DOHH2 (cell line): ENCODE data around the gene SLC29A1.
"Not testable (repeated sequence)": the region's sequence is repeated elsewhere in the genome, so short reads cannot be mapped to it uniquely, and the experiment has no call there.

Source experiments
- H3F3A ChIP-seq: fragments of 200-600 bp; sonication (generic), shearing (Covaris generic); 2 replicates; pipeline ENCODE4 v1.6.0; 2016; ENCODE audit warnings: antibody characterized with exemption, mild to moderate bottlenecking; ENCODE audit not compliant: control insufficient read depth, insufficient read depth
- H3K27ac ChIP-seq: fragments of 200-600 bp; sonication (generic); 2 replicates; pipeline ENCODE4 v1.5.1; 2014; ENCODE audit warnings: low read depth, mild to moderate bottlenecking, low read length, moderate library complexity
- H3K27me3 ChIP-seq: fragments of 200-600 bp; sonication (generic); 2 replicates; pipeline ENCODE4 v1.6.1; 2014; ENCODE audit warnings: mild to moderate bottlenecking, low read length, mixed read lengths; ENCODE audit not compliant: control insufficient read depth
- H3K36me3 ChIP-seq: fragments of 200-600 bp; sonication (generic); 2 replicates; pipeline ENCODE4 v1.6.1; 2014; ENCODE audit warnings: mild to moderate bottlenecking, low read length, moderate library complexity, mixed read lengths; ENCODE audit not compliant: control insufficient read depth
- H3K4me1 ChIP-seq: fragments of 200-600 bp; sonication (generic); 2 replicates; pipeline ENCODE4 v1.6.1; 2014; ENCODE audit warnings: mild to moderate bottlenecking, low read length, mixed read lengths; ENCODE audit not compliant: control insufficient read depth
- H3K4me2 ChIP-seq: fragments of 200-600 bp; sonication (generic); 2 replicates; pipeline ENCODE4 v1.6.0; 2014; ENCODE audit warnings: mild to moderate bottlenecking, low read length, moderate library complexity
- H3K4me3 ChIP-seq: fragments of 200-600 bp; sonication (generic); 2 replicates; pipeline ENCODE4 v1.5.1; 2014; ENCODE audit warnings: mild to moderate bottlenecking, low read length, mixed read lengths
- H3K79me2 ChIP-seq: fragments of 200-600 bp; sonication (generic); 2 replicates; pipeline ENCODE4 v1.6.1; 2014; ENCODE audit warnings: mild to moderate bottlenecking, low read length, mixed read lengths; ENCODE audit not compliant: control insufficient read depth
- H3K9me2 ChIP-seq: fragments of 200-600 bp; sonication (generic); replicated peaks from 2 replicates; pipeline ENCODE4 v1.6.1; 2014; ENCODE audit warnings: mild to moderate bottlenecking, low read length, mixed read lengths; ENCODE audit not compliant: control insufficient read depth
- H3K9me3 ChIP-seq: fragments of 200-600 bp; sonication (generic); 2 replicates; pipeline ENCODE4 v1.6.1; 2014; ENCODE audit warnings: antibody characterized with exemption, low read length, mixed read lengths; ENCODE audit not compliant: control insufficient read depth, insufficient read depth
- H4K20me1 ChIP-seq: fragments of 200-600 bp; sonication (generic); 2 replicates; pipeline ENCODE4 v1.6.0; 2014; ENCODE audit warnings: low read depth, mild to moderate bottlenecking, antibody characterized with exemption, low read length, moderate library complexity; ENCODE audit not compliant: control insufficient read depth, insufficient read depth
- EZH2phosphoT487 ChIP-seq: fragments of 200-600 bp; sonication (generic); IDR thresholded peaks from 2 replicates; pipeline ENCODE4 v1.6.1; 2017; ENCODE audit warnings: borderline replicate concordance, mild to moderate bottlenecking, antibody characterized with exemption, low read length, moderate library complexity, mixed read lengths
- TF ChIP-seq, protein P1 (sequence below): fragments of 200-600 bp; sonication (generic); IDR thresholded peaks from one replicate; pipeline ENCODE4 v1.5.1; 2014; ENCODE audit warnings: antibody characterized with exemption, mild to moderate bottlenecking, low read depth, low read length; ENCODE audit not compliant: poor library complexity, severe bottlenecking

SLC29A1 gene

DNA sequence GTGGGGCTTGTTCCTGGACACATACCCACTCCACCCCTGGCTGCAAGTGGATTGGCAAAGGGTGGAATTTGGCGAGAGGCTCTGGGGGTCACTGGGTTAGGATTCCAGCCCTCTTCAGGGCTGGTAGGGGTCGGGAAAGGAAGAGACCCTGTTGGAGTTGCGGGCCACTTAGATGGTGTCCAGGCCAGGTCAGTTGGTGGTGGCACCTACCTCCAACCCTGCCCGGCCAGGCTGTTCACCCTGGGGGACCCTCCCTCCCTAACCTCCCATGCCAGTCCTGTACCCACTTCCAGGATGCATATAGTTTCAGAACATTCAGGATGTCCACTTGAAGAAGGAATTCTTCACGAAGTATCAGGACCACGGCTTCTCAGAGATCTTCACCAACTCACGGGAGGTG is 43.7 kb upstream of the SLC29A1 start:
- peaks cover 9% of the 10 kb centered on the region for H3K4me1 ChIP-seq
- H3F3A ChIP-seq, result no peaks in the 10 kb centered on the region; the same call in 1 of the 2 replicates
- no peaks in the 10 kb centered on the region for H4K20me1 ChIP-seq
- peaks cover 14% of the 10 kb centered on the region for H3K27me3 ChIP-seq
- H3K36me3 ChIP-seq, result no peaks in the 10 kb centered on the region
- TF ChIP-seq, protein P1, sequence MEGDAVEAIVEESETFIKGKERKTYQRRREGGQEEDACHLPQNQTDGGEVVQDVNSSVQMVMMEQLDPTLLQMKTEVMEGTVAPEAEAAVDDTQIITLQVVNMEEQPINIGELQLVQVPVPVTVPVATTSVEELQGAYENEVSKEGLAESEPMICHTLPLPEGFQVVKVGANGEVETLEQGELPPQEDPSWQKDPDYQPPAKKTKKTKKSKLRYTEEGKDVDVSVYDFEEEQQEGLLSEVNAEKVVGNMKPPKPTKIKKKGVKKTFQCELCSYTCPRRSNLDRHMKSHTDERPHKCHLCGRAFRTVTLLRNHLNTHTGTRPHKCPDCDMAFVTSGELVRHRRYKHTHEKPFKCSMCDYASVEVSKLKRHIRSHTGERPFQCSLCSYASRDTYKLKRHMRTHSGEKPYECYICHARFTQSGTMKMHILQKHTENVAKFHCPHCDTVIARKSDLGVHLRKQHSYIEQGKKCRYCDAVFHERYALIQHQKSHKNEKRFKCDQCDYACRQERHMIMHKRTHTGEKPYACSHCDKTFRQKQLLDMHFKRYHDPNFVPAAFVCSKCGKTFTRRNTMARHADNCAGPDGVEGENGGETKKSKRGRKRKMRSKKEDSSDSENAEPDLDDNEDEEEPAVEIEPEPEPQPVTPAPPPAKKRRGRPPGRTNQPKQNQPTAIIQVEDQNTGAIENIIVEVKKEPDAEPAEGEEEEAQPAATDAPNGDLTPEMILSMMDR, result no peak
- no peak for TF ChIP-seq EZH2phosphoT487
- no peak overlapping the region for H3K4me3 ChIP-seq
- no peaks in the 10 kb centered on the region for H3K9me2 ChIP-seq
- H3K4me2 ChIP-seq, result no peak overlapping the region
- no peak overlapping the region for H3K27ac ChIP-seq
- H3K79me2 ChIP-seq, result no peaks in the 10 kb centered on the region
- H3K9me3 ChIP-seq, result no peaks in the 10 kb centered on the region

GRCh38 chr6:44180406-44180805 is 43.0 kb upstream of the SLC29A1 start:
- Histone ChIP-seq H3K9me3 (no peaks in the 10 kb centered on the region), H3K4me2 (no peak overlapping the region)
- TF ChIP-seq, protein P1, result no peak
- TF ChIP-seq EZH2phosphoT487, result no peak

DNA sequence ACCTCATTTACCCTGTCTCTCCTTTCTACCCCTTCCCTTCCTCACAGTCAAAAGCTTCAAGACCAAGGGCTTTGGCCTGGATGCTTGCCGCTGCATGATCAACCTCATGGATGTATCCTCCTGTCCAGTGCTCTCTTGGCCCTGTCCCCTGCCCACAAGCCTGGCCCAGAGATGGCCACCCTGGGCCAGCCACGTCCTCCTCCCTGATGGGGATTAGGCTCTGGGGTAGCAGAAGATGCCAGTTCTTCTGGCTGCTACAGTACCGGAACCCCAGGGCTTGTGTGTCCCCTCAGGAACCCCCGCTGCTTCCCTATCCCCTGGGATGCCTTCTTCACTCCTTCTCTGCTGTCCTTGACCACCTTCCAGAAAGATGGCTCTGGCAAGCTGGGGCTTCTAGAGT is 42.5 kb upstream of the SLC29A1 start:
- no peaks in the 10 kb centered on the region for H3K79me2 ChIP-seq
- no peaks in the 10 kb centered on the region for H4K20me1 ChIP-seq
- no peak overlapping the region for H3K4me3 ChIP-seq
- no peak overlapping the region for H3K4me2 ChIP-seq
- H3F3A ChIP-seq, result no peaks in the 10 kb centered on the region; the same call in 1 of the 2 replicates
- H3K27ac ChIP-seq, result no peak overlapping the region
- peaks cover 11% of the 10 kb centered on the region for H3K4me1 ChIP-seq
- TF ChIP-seq, protein P1, result no peak
- no peak for TF ChIP-seq EZH2phosphoT487
- H3K9me3 ChIP-seq, result no peaks in the 10 kb centered on the region
- H3K36me3 ChIP-seq, result no peaks in the 10 kb centered on the region
- H3K27me3 ChIP-seq, result peaks cover 14% of the 10 kb centered on the region
- no peaks in the 10 kb centered on the region for H3K9me2 ChIP-seq

More at GRCh38 chr6:44180406-44180805, 43.0 kb upstream of the SLC29A1 start:
- no peaks in the 10 kb centered on the region for H4K20me1 ChIP-seq
- no peak overlapping the region for H3K27ac ChIP-seq
- no peaks in the 10 kb centered on the region for H3K9me2 ChIP-seq
- H3K4me3 ChIP-seq, result no peak overlapping the region
- H3F3A ChIP-seq, result no peaks in the 10 kb centered on the region; the same call in 1 of the 2 replicates
- peaks cover 9% of the 10 kb centered on the region for H3K4me1 ChIP-seq
- H3K36me3 ChIP-seq, result no peaks in the 10 kb centered on the region
- H3K27me3 ChIP-seq, result peaks cover 14% of the 10 kb centered on the region
- H3K79me2 ChIP-seq, result no peaks in the 10 kb centered on the region

- H3K27ac ChIP-seq, H3K4me2 ChIP-seq, H3K9me3 ChIP-seq, H3K79me2 ChIP-seq, H3K9me2 ChIP-seq, H3K4me3 ChIP-seq, H3K27me3 ChIP-seq, H4K20me1 ChIP-seq, H3F3A ChIP-seq, H3K36me3 ChIP-seq, H3K4me1 ChIP-seq: not testable (repeated sequence)
Observed at GRCh38 chr6:44181784-44182183, 41.6 kb upstream of the SLC29A1 start.
